Vagina (tissue), 2 donors: Measurements from ENCODE around the gene FBXO42.

Source experiments
- CTCF ChIP-seq, 3 experiments: fragments of 450-650 bp in 2 of 3; fragments of 200-600 bp in 1 of 3; sonication (generic) in 1 of 3; IDR thresholded peaks; one replicate each; pipeline ENCODE4 v1.5.1; 2017 to 2019; ENCODE audit warnings: antibody characterized with exemption in 3 of 3, mild to moderate bottlenecking in 2 of 3, moderate library complexity in 2 of 3
- POLR2A ChIP-seq, 2 donors: fragments of 450-650 bp; IDR thresholded peaks; one replicate each; pipeline ENCODE4 v1.6.1; 2017; ENCODE audit warnings: antibody characterized with exemption in 2 of 2, mild to moderate bottlenecking in 2 of 2, moderate library complexity in 2 of 2

DNA sequence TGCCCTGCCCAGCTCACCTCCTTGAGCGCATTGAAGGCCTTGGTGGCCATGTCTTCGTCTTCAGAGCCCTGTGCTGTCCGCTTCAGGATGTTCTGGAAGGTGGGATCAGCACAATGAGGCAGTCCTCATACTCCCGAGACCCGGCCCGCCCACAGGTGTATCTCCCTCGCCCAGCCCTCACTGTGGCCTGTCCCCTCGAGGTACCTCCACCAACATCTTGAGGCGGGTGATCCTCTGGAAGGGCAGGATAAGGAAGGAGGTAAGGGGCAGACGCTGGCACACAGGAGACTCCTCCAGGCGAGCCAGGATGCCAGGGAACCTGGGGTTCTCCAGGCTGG lies 147.0 kb downstream of the FBXO42 start:
- TF ChIP-seq CTCF (IDR thresholded peaks at IDR 0.05) (no peak), POLR2A (IDR thresholded peaks at IDR 0.05) (no peak)
